ENCODE results near the gene RIMBP2.
"Not testable (repeated sequence)": the region's sequence is repeated elsewhere in the genome, so short reads cannot be mapped to it uniquely, and the experiment has no call there.

The RIMBP2 gene

DNA sequence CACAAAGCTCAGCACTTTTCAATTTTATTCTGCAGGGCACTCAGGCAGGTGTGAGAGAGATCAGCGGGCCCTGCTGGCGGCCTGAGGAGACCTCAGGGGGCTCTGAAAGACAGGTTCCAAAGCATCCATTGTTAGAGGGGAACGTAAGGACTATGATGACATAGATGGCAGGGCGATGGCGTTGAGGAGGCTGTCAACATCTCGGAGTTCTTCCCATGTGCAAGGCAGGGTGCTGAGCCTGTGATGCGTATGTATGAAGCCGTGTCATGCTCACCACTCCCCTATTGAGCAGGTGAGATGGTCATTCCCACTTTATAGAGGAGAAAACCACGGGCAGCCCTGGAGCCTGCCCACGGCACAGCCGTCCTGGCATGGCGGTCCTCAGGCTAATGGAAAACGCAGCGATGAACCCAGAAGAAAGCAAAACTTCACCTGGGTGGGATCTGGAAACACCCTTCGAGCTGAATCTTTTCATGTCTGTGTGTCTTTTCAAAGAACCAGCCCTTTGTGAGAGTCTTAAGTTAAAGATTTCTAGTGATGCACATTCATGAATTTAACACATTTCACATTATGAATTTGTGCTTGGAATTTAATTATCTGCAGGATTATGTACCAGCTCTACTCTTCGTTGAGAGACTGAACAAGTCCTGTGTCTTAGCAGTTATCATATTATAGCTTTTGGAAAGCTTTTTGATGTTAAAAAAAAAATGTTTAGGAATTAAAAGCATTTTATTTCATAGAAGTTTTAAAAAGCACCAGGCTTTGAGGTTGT, 64.7 kb downstream of the RIMBP2 start:
- Histone ChIP-seq H3K4me3 (ENCODE audit: extremely low read depth, insufficient read depth, low read length, poor library complexity, severe bottlenecking) (no peak overlapping the region), H3K9me3 (ENCODE audit: control insufficient read depth, low read length) (no peaks in the 10 kb centered on the region), H3K27ac (ENCODE audit: low read depth, low read length, severe bottlenecking) (no peak overlapping the region), H3K4me1 (ENCODE audit: control insufficient read depth, insufficient read depth, low read length, poor library complexity, severe bottlenecking) (no peaks in the 10 kb centered on the region), H3K36me3 (ENCODE audit: control insufficient read depth, insufficient read depth, low read length) (no peaks in the 10 kb centered on the region)
- WGBS, 2 experiments (ENCODE audit: insufficient coverage in 2 of 2) = 88 to 91% methylated on average over 15 to 16 of the region's 16 CpGs

DNA sequence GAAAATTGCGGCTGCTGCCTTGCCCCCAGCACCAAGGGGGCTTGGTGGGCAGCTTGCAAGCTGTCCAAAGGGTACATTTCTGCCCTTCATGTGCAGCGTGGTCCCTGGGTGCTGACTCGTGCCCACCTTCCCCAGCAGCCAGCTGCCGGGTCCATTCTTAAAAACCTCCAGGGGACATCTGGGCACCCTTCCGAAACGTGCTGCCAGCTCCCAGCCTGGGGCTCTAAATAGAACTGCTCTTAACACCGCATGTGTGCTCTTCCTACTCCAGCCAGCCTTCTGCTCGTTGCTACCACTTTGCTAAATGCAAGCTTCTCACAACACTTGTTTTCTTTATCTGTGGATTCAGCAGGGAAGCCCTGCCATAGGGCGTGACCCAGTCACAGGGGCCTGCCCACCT, 66.0 kb downstream of the RIMBP2 start:
- H3K36me3 ChIP-seq (ENCODE audit: control insufficient read depth, insufficient read depth, low read length) = no peaks in the 10 kb centered on the region
- H3K4me3 ChIP-seq (ENCODE audit: extremely low read depth, insufficient read depth, low read length, poor library complexity, severe bottlenecking) = no peak overlapping the region
- WGBS, 2 experiments (ENCODE audit: insufficient coverage in 2 of 2) = 81% methylated on average over 9 of the region's 9 CpGs
- no peak overlapping the region for H3K27ac ChIP-seq (ENCODE audit: low read depth, low read length, severe bottlenecking)
- no peaks in the 10 kb centered on the region for H3K4me1 ChIP-seq (ENCODE audit: control insufficient read depth, insufficient read depth, low read length, poor library complexity, severe bottlenecking)
- no peaks in the 10 kb centered on the region for H3K9me3 ChIP-seq (ENCODE audit: control insufficient read depth, low read length)

DNA sequence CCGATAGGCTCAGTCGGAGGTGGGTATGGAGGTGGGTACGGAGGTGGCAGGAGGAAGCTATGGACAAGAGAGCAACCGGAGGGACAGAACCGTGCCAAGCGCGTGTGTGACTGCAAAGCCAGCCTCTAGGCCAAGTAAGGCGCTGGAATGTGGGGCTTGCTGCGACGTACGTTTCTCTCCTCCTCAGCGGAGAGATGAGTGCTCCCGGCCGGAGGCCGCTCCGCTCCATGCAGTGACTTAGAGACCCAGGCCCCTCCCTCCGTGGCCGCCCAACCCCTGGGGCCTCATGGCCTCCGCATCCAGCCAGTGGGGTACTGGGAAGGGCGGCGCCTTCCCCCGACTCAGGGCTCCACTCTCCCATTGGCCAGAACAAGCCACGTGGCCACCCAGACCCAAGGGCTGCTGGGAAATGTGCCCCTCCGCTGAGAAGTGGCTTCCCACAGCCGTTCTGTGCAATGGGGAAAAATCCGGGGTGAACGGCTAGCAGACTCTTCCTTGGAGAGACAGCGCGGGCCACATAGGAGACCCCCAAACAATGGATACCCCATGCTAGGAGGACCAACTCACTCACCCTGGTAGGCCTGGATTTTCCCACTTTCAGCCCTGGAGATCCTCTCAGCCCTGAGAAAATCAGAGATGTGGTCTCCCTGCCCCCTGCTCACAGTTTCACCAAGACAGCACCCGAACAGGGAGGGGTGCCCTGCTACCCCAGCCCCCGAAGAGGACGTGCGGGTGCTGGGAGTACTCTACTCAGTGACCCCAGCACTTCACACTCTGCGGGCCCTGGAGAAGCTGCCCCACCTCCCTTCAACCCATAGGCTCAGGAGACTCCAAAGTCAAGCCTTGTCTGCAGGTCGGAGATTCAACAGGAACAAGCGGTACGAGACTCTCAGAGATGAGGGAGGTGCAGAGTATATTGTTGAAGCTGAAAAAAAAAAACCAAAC, 66.7 kb downstream of the RIMBP2 start:
- no peaks in the 10 kb centered on the region for H3K4me1 ChIP-seq (ENCODE audit: control insufficient read depth, insufficient read depth, low read length, poor library complexity, severe bottlenecking)
- no peaks in the 10 kb centered on the region for H3K9me3 ChIP-seq (ENCODE audit: control insufficient read depth, low read length)
- H3K36me3 ChIP-seq (ENCODE audit: control insufficient read depth, insufficient read depth, low read length) = no peaks in the 10 kb centered on the region
- H3K27ac ChIP-seq (ENCODE audit: low read depth, low read length, severe bottlenecking) = no peak overlapping the region
- WGBS, 2 experiments (ENCODE audit: insufficient coverage in 2 of 2) = 89 to 95% methylated on average over 25 to 34 of the region's 37 CpGs
- no peak overlapping the region for H3K4me3 ChIP-seq (ENCODE audit: extremely low read depth, insufficient read depth, low read length, poor library complexity, severe bottlenecking)

DNA sequence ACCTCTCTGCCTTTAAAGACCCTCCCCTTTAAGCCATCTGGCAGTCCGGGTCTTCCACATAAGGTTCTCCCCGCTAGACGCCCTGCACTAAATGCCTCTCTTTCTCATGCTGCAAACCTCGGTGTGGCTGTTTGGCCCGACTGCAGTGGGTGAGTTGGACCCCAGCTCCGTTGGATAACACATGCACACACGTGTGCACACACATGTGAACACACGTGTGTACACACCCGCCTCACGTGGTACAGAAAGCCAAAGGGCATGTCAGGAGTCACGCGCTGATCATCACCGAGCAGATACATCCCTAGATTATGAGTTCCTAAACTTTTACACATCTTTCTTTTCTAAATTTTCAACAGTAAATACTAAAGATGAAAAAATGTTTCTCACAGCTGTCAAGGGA, 68.3 kb downstream of the RIMBP2 start:
- 88 to 94% methylated on average over 10 to 13 of the region's 13 CpGs for WGBS, 2 experiments (ENCODE audit: insufficient coverage in 2 of 2)
- Histone ChIP-seq H3K36me3 (ENCODE audit: control insufficient read depth, insufficient read depth, low read length) (no peaks in the 10 kb centered on the region), H3K4me1 (ENCODE audit: control insufficient read depth, insufficient read depth, low read length, poor library complexity, severe bottlenecking) (no peaks in the 10 kb centered on the region), H3K27ac (ENCODE audit: low read depth, low read length, severe bottlenecking) (no peak overlapping the region), H3K9me3 (ENCODE audit: control insufficient read depth, low read length) (no peaks in the 10 kb centered on the region), H3K4me3 (ENCODE audit: extremely low read depth, insufficient read depth, low read length, poor library complexity, severe bottlenecking) (no peak overlapping the region)

DNA sequence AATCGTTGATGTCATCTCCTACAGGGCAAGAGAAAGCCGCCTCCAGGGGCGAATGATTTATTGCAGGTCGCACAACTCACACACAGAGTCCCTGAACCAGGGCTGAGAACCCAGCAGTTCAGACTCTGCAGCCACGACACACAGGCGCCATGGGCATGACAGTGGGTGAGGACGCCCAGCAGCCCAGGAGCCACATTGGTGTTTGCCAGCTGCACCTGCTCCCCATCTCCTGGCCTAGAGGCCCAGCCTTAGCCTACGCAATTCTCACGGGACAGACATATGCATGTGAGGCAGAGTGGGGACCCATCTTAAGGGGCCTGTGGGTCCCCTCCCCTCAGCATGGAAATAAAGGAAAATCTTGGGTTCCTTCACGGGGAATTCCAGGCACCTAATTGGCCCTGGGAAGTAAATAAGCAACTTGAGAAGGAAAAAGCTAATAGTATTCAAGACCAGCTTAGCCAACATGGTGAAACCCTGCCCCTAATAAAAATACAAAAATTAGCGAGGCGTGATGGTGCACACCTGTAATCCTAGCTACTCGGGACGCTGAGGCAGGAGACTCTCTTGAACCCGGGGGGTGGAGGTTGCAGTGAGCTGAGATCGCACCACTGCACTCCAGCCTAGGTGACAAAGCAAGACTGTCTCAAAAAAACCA, 69.3 kb downstream of the RIMBP2 start:
- Histone ChIP-seq H3K36me3 (ENCODE audit: control insufficient read depth, insufficient read depth, low read length) (no peaks in the 10 kb centered on the region), H3K9me3 (ENCODE audit: control insufficient read depth, low read length) (no peaks in the 10 kb centered on the region), H3K27ac (ENCODE audit: low read depth, low read length, severe bottlenecking) (no peak overlapping the region), H3K4me1 (ENCODE audit: control insufficient read depth, insufficient read depth, low read length, poor library complexity, severe bottlenecking) (no peaks in the 10 kb centered on the region), H3K4me3 (ENCODE audit: extremely low read depth, insufficient read depth, low read length, poor library complexity, severe bottlenecking) (no peak overlapping the region)
- WGBS, 2 experiments (ENCODE audit: insufficient coverage in 2 of 2) = 79 to 81% methylated on average over 11 to 12 of the region's 16 CpGs

DNA sequence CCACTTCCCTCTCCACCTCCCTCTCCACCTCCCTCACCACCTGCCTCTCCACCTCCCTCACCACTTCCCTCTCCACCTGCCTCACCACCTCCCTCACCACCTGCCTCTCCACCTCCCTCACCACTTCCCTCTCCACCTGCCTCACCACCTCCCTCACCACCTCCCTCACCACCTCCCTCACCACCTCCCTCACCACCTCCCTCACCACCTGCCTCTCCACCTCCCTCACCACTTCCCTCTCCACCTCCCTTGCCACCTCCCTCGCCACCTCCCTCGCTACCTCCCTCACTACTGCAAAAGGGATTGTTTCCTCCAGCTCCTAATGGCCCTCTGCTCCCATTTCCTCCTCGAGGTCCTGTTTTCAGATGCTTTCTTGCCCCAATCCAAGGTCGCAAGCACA, 69.9 kb downstream of the RIMBP2 start:
- H3K9me3 ChIP-seq (ENCODE audit: control insufficient read depth, low read length); H3K4me1 ChIP-seq (ENCODE audit: control insufficient read depth, insufficient read depth, low read length, poor library complexity, severe bottlenecking); H3K4me3 ChIP-seq (ENCODE audit: extremely low read depth, insufficient read depth, low read length, poor library complexity, severe bottlenecking); H3K36me3 ChIP-seq (ENCODE audit: control insufficient read depth, insufficient read depth, low read length); H3K27ac ChIP-seq (ENCODE audit: low read depth, low read length, severe bottlenecking): not testable (repeated sequence)
- WGBS, 2 experiments (ENCODE audit: insufficient coverage in 2 of 2) = 94% methylated on average over 3 of the region's 4 CpGs; no CpG with 5 or more reads in 1 of the 2 experiments

DNA sequence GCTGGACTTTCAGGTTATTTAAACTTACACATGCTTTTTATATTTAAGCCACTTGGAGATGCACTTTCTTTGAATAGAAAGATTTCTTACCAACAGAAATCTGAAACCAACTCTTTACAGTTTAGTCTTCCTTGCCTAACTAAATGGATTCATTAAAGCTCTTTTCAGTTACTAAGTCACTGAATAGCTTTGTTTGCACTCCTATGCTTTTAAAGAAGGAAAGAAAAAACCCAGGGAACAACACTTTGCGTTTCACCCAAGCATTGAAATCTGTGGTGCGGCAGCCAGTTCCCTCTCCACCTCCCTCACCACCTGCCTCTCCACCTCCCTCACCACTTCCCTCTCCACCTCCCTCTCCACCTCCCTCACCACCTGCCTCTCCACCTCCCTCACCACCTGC, 70.3 kb downstream of the RIMBP2 start:
- Histone ChIP-seq H3K36me3 (ENCODE audit: control insufficient read depth, insufficient read depth, low read length) (no peaks in the 10 kb centered on the region), H3K9me3 (ENCODE audit: control insufficient read depth, low read length) (no peaks in the 10 kb centered on the region), H3K4me1 (ENCODE audit: control insufficient read depth, insufficient read depth, low read length, poor library complexity, severe bottlenecking) (no peaks in the 10 kb centered on the region), H3K4me3 (ENCODE audit: extremely low read depth, insufficient read depth, low read length, poor library complexity, severe bottlenecking) (no peak overlapping the region), H3K27ac (ENCODE audit: low read depth, low read length, severe bottlenecking) (no peak overlapping the region)
- 100% methylated on average over 1 of the region's 2 CpGs; no CpG with 5 or more reads in 1 of the 2 experiments for WGBS, 2 experiments (ENCODE audit: insufficient coverage in 2 of 2)

DNA sequence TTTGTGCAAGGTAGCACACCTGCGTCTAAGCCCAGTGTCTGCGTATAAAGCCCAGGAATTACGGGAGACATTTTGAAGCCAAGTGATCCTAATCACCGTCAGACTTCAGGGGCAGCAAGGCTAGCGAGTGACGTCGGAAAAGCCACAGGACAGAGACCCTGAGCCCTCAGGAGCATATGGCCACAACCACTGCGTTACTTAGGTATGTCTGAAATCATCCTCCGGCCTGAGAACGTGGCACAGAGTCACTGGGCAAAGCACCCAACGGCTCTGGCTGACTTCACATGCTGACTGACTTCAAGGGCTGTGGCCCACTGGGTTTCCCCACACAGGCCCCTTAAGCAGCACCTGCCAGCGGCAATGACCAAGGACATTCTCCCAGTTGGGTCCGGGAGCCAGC, 71.5 kb downstream of the RIMBP2 start:
- 91 to 92% methylated on average over 11 to 13 of the region's 13 CpGs for WGBS, 2 experiments (ENCODE audit: insufficient coverage in 2 of 2)
- no peaks in the 10 kb centered on the region for H3K9me3 ChIP-seq (ENCODE audit: control insufficient read depth, low read length)
- no peak overlapping the region for H3K27ac ChIP-seq (ENCODE audit: low read depth, low read length, severe bottlenecking)
- H3K36me3 ChIP-seq (ENCODE audit: control insufficient read depth, insufficient read depth, low read length) = no peaks in the 10 kb centered on the region
- H3K4me3 ChIP-seq (ENCODE audit: extremely low read depth, insufficient read depth, low read length, poor library complexity, severe bottlenecking) = no peak overlapping the region
- no peaks in the 10 kb centered on the region for H3K4me1 ChIP-seq (ENCODE audit: control insufficient read depth, insufficient read depth, low read length, poor library complexity, severe bottlenecking)

DNA sequence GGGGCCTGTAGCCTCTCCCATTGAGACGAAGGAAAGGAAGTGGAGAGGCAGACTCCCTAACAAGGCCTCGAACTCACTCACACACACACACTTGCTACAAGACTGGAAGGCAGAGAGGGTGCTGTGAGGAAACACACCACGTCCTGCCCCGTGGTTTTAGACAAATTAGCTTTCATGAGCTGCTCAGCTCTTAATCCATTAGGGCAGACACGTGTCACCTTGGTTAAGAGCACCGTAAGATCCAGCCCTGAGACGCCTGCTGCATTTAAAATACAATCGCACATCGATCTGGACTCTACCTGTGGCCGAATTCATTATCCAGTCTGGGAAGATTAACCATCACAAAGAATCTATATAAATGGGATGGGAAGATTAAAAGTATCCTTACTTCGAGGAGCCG, 72.0 kb downstream of the RIMBP2 start:
- 90 to 93% methylated on average over 9 to 10 of the region's 12 CpGs for WGBS, 2 experiments (ENCODE audit: insufficient coverage in 2 of 2)
- H3K36me3 ChIP-seq (ENCODE audit: control insufficient read depth, insufficient read depth, low read length) = no peaks in the 10 kb centered on the region
- no peaks in the 10 kb centered on the region for H3K9me3 ChIP-seq (ENCODE audit: control insufficient read depth, low read length)
- H3K4me1 ChIP-seq (ENCODE audit: control insufficient read depth, insufficient read depth, low read length, poor library complexity, severe bottlenecking) = no peaks in the 10 kb centered on the region
- no peak overlapping the region for H3K27ac ChIP-seq (ENCODE audit: low read depth, low read length, severe bottlenecking)
- H3K4me3 ChIP-seq (ENCODE audit: extremely low read depth, insufficient read depth, low read length, poor library complexity, severe bottlenecking) = no peak overlapping the region

DNA sequence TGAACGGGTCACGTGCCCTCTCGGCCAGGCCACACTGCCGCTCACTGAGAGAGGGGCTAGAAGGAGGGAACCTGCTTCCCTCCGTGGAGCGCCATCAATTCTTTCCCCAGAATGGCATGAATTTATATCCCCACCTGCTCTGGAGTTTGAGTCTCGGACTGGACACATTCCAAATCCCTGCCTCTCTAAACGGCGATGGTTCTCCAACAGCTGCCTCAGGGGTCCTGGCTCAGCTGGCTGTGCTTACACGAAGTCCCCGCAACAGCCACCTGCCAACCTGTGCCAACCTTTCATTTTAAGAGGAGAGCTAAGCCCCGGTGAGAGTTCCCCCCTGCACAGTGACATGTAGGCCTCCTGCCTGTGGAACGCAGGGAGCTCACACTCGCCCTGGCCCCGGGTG, 73.2 kb downstream of the RIMBP2 start:
- no peak overlapping the region for H3K27ac ChIP-seq (ENCODE audit: low read depth, low read length, severe bottlenecking)
- 91 to 93% methylated on average over 13 to 15 of the region's 15 CpGs for WGBS, 2 experiments (ENCODE audit: insufficient coverage in 2 of 2)
- no peaks in the 10 kb centered on the region for H3K9me3 ChIP-seq (ENCODE audit: control insufficient read depth, low read length)

More for the DNA sequence above, 73.2 kb downstream of the RIMBP2 start:
- Histone ChIP-seq H3K36me3 (ENCODE audit: control insufficient read depth, insufficient read depth, low read length) (no peaks in the 10 kb centered on the region), H3K4me3 (ENCODE audit: extremely low read depth, insufficient read depth, low read length, poor library complexity, severe bottlenecking) (no peak overlapping the region), H3K4me1 (ENCODE audit: control insufficient read depth, insufficient read depth, low read length, poor library complexity, severe bottlenecking) (no peaks in the 10 kb centered on the region)
